Neuronal stem cell (in vitro differentiated cells): Measurements from ENCODE around the gene ERC2.

Source experiments
- DNase-seq: peaks from one replicate; pipeline ENCODE4 v3.0.0-alpha.2; 2013; ENCODE audit warnings: low spot score
- H2AFZ ChIP-seq: one replicate; pipeline ENCODE4 v1.6.1; 2013; ENCODE audit warnings: mild to moderate bottlenecking, low read length, inconsistent platforms
- H2AK5ac ChIP-seq: 2 replicates; pipeline ENCODE4 v1.6.1; 2013; ENCODE audit warnings: low read depth, mild to moderate bottlenecking, inconsistent platforms, low read length, moderate library complexity, mixed read lengths
- H2BK120ac ChIP-seq: 2 replicates; pipeline ENCODE4 v1.6.1; 2013; ENCODE audit warnings: low read depth, mild to moderate bottlenecking, inconsistent platforms, low read length, moderate library complexity, mixed read lengths
- H2BK12ac ChIP-seq: one replicate; pipeline ENCODE4 v1.6.1; 2013; ENCODE audit warnings: low read length, inconsistent platforms
- H2BK15ac ChIP-seq: 2 replicates; pipeline ENCODE4 v1.6.1; 2013; ENCODE audit warnings: mild to moderate bottlenecking, low read length, inconsistent platforms, mixed read lengths
- H2BK5ac ChIP-seq: one replicate; pipeline ENCODE4 v1.6.1; 2013; ENCODE audit warnings: inconsistent platforms, mild to moderate bottlenecking, low read length, moderate library complexity
- H3K14ac ChIP-seq: one replicate; pipeline ENCODE4 v1.6.1; 2013; ENCODE audit warnings: low read length, inconsistent platforms
- H3K18ac ChIP-seq: 2 replicates; pipeline ENCODE4 v1.6.1; 2013; ENCODE audit warnings: low read length, inconsistent platforms
- H3K23ac ChIP-seq: 2 replicates; pipeline ENCODE4 v1.6.1; 2013; ENCODE audit warnings: low read depth, mild to moderate bottlenecking, mixed read lengths, low read length, inconsistent platforms; ENCODE audit not compliant: poor library complexity
- H3K27ac ChIP-seq: replicated peaks from 3 replicates; pipeline ENCODE4 v1.5.1; 2013; ENCODE audit warnings: low read length, inconsistent platforms
- H3K27me3 ChIP-seq, 3 experiments: 2 replicates each; pipeline ENCODE4 v1.6.1; 2013; ENCODE audit warnings: low read length in 3 of 3, mild to moderate bottlenecking in 2 of 3, inconsistent platforms in 1 of 3, low read depth in 1 of 3, mixed read lengths in 1 of 3, moderate library complexity in 1 of 3; ENCODE audit not compliant: control insufficient read depth in 3 of 3, insufficient read depth in 3 of 3
- H3K36me3 ChIP-seq, 2 donors: replicated peaks in 1 of 2; 2 replicates each; pipeline ENCODE4 v1.6.1; 2013; ENCODE audit warnings: low read length in 2 of 2; ENCODE audit not compliant: control insufficient read depth in 2 of 2, insufficient read depth in 2 of 2
- H3K4ac ChIP-seq: 2 replicates; pipeline ENCODE4 v1.6.1; 2013; ENCODE audit warnings: inconsistent platforms, mild to moderate bottlenecking, low read length, moderate library complexity
- H3K4me1 ChIP-seq, 2 donors: 1 replicate in 1 of 2; 2 replicates in 1 of 2; pipeline ENCODE4 v1.6.1; 2013; ENCODE audit warnings: low read length in 2 of 2, low read depth in 1 of 2; ENCODE audit not compliant: control insufficient read depth in 2 of 2, insufficient read depth in 1 of 2
- H3K4me2 ChIP-seq: one replicate; pipeline ENCODE4 v1.6.1; 2013; ENCODE audit warnings: mild to moderate bottlenecking, low read length, inconsistent platforms; ENCODE audit not compliant: insufficient read depth, poor library complexity, severe bottlenecking
- H3K4me3 ChIP-seq, 2 donors: 2 replicates each; pipeline ENCODE4 v1.5.1; 2013; ENCODE audit warnings: low read length in 2 of 2, mild to moderate bottlenecking in 2 of 2, inconsistent platforms in 1 of 2, moderate library complexity in 1 of 2
- H3K79me1 ChIP-seq: one replicate; pipeline ENCODE4 v1.6.1; 2013; ENCODE audit warnings: low read depth, mild to moderate bottlenecking, inconsistent platforms, low read length, moderate library complexity
- H3K9ac ChIP-seq: one replicate; pipeline ENCODE4 v1.6.1; 2013; ENCODE audit warnings: mild to moderate bottlenecking, low read depth, low read length, inconsistent platforms; ENCODE audit not compliant: poor library complexity
- H3K9me3 ChIP-seq, 2 donors: replicated peaks in 1 of 2; 2 replicates each; pipeline versions ENCODE3 to v1.6.1; 2013; ENCODE audit warnings: low read length in 2 of 2, mild to moderate bottlenecking in 2 of 2, inconsistent platforms in 1 of 2, low read depth in 1 of 2, mixed read lengths in 1 of 2, moderate library complexity in 1 of 2; ENCODE audit not compliant: control insufficient read depth in 2 of 2, insufficient read depth in 1 of 2
- H4K8ac ChIP-seq: one replicate; pipeline ENCODE4 v1.6.1; 2013; ENCODE audit warnings: low read depth, mild to moderate bottlenecking, inconsistent platforms, low read length, moderate library complexity
- H4K91ac ChIP-seq: one replicate; pipeline ENCODE4 v1.6.1; 2013; ENCODE audit warnings: low read length, low read depth, mild to moderate bottlenecking, inconsistent platforms; ENCODE audit not compliant: poor library complexity
- WGBS, 2 donors: extraction: QIAGEN DNeasy Blood & Tissue Kit; methylation state at CpG; one replicate each; pipeline ENCODE4 v1.1.7; 2013; ENCODE audit warnings: missing lambda C conversion rate in 2 of 2, mixed read lengths in 1 of 2; ENCODE audit not compliant: insufficient read length in 2 of 2, insufficient replicate concordance in 1 of 2; ENCODE audit errors: extremely low coverage in 2 of 2; 5-methylcytosine and 5-hydroxymethylcytosine counted together

ERC2 gene

DNA sequence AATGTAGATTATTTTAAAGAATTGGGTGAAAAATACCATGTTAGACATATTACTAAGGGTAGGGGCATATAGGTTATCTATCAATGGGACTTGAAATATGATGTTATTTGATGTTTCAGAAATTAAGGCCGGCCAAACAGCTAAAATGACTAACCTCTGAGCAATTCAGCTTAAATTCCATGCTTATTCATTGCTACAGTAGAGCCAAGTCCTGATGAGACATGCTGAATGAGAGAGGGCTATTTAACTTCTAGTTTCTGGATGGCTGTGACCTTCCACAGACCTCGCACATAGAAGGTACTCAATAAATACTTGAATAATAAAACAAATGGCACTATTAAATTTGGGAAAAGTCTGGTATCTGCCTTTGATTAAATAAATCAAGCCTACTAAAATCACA, 805.6 kb downstream of the ERC2 start:
- no peak overlapping the region for H4K91ac ChIP-seq
- H3K4me2 ChIP-seq: no peak overlapping the region
- H3K27me3 ChIP-seq: peaks cover 0 to 21% (median 0%) of the 10 kb centered on the region in 3 experiments
- no peak overlapping the region for H3K9ac ChIP-seq
- no peak overlapping the region for H3K14ac ChIP-seq
- no peak overlapping the region for H2BK12ac ChIP-seq
- H2BK15ac ChIP-seq: no peak overlapping the region
- DNase-seq: no peak
- H2BK120ac ChIP-seq: no peak overlapping the region
- no peak overlapping the region for H3K4me3 ChIP-seq
- H3K4ac ChIP-seq: no peak overlapping the region
- no peak overlapping the region for H4K8ac ChIP-seq
- H3K36me3 ChIP-seq: no peaks in the 10 kb centered on the region
- no peak overlapping the region for H2AK5ac ChIP-seq
- no peak overlapping the region for H3K23ac ChIP-seq
- WGBS, 2 donors: no CpG with 5 or more reads among the region's 2 CpGs
- no peak overlapping the region for H2AFZ ChIP-seq
- H3K18ac ChIP-seq: no peak overlapping the region
- no peaks in the 10 kb centered on the region for H3K9me3 ChIP-seq
- peaks cover 0 to 2% of the 10 kb centered on the region in 2 donors for H3K4me1 ChIP-seq
- no peaks in the 10 kb centered on the region for H3K79me1 ChIP-seq
- H3K27ac ChIP-seq: no peak overlapping the region
- H2BK5ac ChIP-seq: no peak overlapping the region

DNA sequence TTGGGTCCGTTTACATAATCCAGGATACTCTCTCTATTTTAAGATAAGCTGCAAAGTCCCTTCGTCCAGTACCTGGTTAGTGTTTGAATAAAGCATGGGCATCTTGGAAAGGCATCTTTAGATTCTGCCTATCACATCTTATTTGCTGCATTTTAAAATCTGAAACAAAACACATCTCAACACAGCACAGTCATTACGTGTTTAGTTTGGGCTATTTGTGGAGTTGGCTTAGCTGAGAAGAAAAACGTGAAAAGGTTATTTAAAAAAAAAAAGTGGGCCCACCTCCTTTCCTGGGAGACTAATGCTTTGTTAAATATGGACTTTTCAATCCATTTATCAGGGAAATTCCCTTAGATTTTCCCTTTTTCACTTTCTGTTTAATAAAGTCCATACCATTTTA, 806.7 kb downstream of the ERC2 start:
- no peak overlapping the region for H3K4ac ChIP-seq
- H3K4me1 ChIP-seq: peaks cover 0 to 2% of the 10 kb centered on the region in 2 donors
- H3K36me3 ChIP-seq: no peaks in the 10 kb centered on the region
- H2BK15ac ChIP-seq: no peak overlapping the region
- H3K23ac ChIP-seq: no peak overlapping the region
- no peak overlapping the region for H2AFZ ChIP-seq
- no peak overlapping the region for H3K9ac ChIP-seq
- no peak overlapping the region for H3K4me2 ChIP-seq
- no peak overlapping the region for H3K4me3 ChIP-seq
- H3K27me3 ChIP-seq: peaks cover 0 to 21% (median 0%) of the 10 kb centered on the region in 3 experiments
- H2BK120ac ChIP-seq: no peak overlapping the region
- no peak overlapping the region for H2AK5ac ChIP-seq
- no peak overlapping the region for H4K8ac ChIP-seq
- no peak overlapping the region for H3K18ac ChIP-seq
- H3K79me1 ChIP-seq: no peaks in the 10 kb centered on the region
- H3K27ac ChIP-seq: no peak overlapping the region
- no peak overlapping the region for H4K91ac ChIP-seq
- no CpG with 5 or more reads among the region's 4 CpGs for WGBS, 2 donors
- DNase-seq: no peak
- H3K9me3 ChIP-seq: no peaks in the 10 kb centered on the region
- no peak overlapping the region for H2BK5ac ChIP-seq
- H2BK12ac ChIP-seq: no peak overlapping the region
- H3K14ac ChIP-seq: no peak overlapping the region

DNA sequence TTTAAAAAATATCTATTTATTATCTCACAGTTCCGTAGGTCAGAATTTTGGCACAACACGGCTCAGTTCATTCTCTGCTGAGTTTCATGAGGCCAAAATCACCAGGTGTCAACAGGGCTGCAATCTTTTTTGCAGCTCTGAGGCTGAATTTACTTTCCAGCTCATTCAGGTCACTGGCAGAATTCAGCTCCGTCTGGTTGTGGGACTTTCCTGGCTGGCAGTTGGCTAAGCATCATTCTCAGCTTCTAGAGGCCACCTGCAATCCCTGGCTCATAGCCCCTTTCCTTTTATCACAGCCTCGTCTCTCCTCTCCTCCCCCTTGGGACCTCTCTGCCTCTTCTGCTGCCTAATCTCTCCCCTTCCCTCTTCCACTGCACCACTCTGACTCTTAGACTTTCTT, 807.1 kb downstream of the ERC2 start:
- H2AFZ ChIP-seq: no peak overlapping the region
- no peak overlapping the region for H3K4ac ChIP-seq
- no peak overlapping the region for H2AK5ac ChIP-seq
- no peaks in the 10 kb centered on the region for H3K9me3 ChIP-seq
- H3K36me3 ChIP-seq: no peaks in the 10 kb centered on the region
- no peak overlapping the region for H2BK5ac ChIP-seq
- no peak overlapping the region for H3K4me2 ChIP-seq
- no peak overlapping the region for H3K4me3 ChIP-seq
- H3K23ac ChIP-seq: no peak overlapping the region
- H2BK15ac ChIP-seq: no peak overlapping the region
- DNase-seq: no peak
- no CpG with 5 or more reads among the region's 4 CpGs for WGBS, 2 donors
- H4K8ac ChIP-seq: no peak overlapping the region
- no peaks in the 10 kb centered on the region for H3K79me1 ChIP-seq
- no peak overlapping the region for H3K9ac ChIP-seq
- no peak overlapping the region for H4K91ac ChIP-seq
- no peak overlapping the region for H3K18ac ChIP-seq
- peaks cover 0 to 19% (median 0%) of the 10 kb centered on the region in 3 experiments for H3K27me3 ChIP-seq
- H2BK12ac ChIP-seq: no peak overlapping the region
- H3K27ac ChIP-seq: no peak overlapping the region
- peaks cover 0 to 2% of the 10 kb centered on the region in 2 donors for H3K4me1 ChIP-seq
- H3K14ac ChIP-seq: no peak overlapping the region
- no peak overlapping the region for H2BK120ac ChIP-seq

DNA sequence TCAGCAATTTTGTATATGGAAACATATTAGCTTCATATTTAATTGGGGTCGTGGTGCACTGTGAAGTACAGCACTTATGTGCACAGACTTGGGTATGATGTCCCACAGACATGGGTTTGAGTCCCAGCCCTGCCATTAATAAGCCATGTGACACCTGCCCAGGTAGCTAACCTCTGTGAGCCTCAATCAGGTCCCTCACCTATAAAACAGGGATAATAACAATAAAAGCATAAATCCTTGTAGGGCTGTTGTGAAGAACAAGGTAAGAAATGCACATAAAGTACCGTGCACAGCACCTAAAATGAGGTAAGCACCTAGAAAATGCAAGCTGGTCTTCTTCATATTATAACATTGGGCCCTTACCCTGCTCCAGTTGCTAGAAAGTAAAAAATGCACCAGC, 807.6 kb downstream of the ERC2 start:
- Histone ChIP-seq H2AFZ (no peak overlapping the region), H3K79me1 (no peaks in the 10 kb centered on the region), H3K9ac (no peak overlapping the region), H2BK15ac (no peak overlapping the region), H3K9me3 (no peaks in the 10 kb centered on the region), H2BK5ac (no peak overlapping the region), H3K27ac (no peak overlapping the region), H3K36me3 (no peaks in the 10 kb centered on the region), H3K14ac (no peak overlapping the region), H3K4me1 (peaks cover 0 to 2% of the 10 kb centered on the region in 2 donors), H3K27me3 (peaks cover 0 to 14% (median 0%) of the 10 kb centered on the region in 3 experiments), H4K91ac (no peak overlapping the region), H2BK12ac (no peak overlapping the region), H3K18ac (no peak overlapping the region), H2BK120ac (no peak overlapping the region), H2AK5ac (no peak overlapping the region), H3K4ac (no peak overlapping the region), H4K8ac (no peak overlapping the region), H3K4me3 (no peak overlapping the region), H3K4me2 (no peak overlapping the region), H3K23ac (no peak overlapping the region)
- no peak for DNase-seq
- no CpG with 5 or more reads among the region's 2 CpGs for WGBS, 2 donors
